ENCODE measurements around the gene DIP2B.

The DIP2B gene

DNA sequence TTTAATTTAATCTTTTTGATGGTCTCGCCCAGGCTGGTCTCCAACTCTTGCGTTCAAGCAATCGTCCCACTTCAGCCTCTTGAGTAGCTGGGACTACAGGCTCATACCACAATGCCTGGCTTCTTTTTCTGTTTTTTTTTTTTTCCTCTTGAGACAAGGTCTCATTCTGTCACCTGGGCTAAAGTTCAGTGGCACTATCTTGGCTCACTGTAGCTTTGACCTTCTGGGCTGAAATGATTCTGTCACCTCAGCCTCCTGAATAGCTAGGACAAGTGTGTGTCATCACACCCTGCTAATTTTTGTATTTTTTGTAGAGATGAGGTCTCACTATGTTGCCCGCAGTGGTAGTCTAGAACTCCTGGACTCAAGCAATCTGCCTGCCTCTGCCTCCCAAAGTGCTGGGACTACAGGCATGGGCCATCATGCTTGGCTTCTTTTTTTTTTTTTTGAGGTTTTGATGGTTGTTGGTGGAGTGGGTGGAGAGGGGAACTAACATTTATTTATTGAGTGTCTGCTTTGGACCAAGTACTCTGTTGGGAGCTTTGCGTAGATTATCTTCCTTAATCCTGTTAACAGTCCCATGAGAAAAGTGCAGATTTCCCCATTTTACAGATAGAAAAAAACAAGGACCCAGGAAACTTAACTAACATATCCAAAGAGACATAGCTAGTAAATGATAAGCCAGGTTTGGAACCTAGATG, 102.0 kb downstream of the DIP2B start:
- in situ Hi-C loops (cut with MboI; ENCODE audit: low sequenced_read_pairs), result no loop called here

DNA sequence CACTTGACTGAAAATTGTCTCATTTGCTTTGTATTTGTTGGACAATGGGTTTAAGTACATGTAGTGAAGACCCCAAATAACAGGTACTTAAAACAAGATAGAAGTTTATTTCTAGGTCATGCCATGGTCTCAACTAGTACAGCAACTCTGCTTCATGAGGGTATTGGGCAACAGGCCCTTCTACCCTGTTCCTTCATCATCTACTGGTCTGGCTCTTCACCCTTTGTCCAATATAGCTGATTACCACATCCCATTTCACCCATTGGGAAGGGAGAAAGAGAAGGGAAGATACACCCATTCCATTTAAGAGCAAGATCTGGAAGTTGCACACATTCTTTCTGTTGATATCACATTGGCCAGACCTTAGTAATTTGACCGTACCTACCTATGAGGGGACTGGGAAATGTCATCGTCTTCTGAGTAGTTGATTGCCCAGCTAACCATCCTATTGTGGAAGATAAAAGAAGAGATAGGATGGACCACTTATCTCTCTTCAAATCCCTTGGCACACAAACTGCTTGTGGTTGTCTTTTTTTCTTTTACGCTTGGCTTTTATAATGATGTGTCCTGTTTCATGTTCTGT, 104.6 kb downstream of the DIP2B start:
- in situ Hi-C loops (cut with MboI; ENCODE audit: low sequenced_read_pairs), result no loop called here

DNA sequence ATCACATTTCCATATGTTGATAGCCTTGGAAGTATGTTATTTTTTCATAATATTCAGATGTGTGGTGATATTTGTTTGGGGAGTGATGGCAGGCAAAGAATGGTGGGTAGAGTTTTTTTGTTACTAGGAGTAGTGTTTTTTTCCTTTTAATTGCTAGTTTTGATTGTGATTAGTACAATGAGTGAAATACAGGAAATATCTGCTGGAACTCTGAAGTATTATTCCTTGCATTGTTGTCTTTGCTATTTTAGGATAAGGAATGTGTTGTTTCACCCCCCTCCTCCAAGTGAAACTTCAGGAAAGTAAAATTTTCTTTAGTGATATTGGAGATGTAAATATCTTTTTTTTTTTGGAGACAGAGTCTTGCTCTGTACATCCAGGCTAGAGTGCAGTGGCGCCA, 105.4 kb downstream of the DIP2B start:
- in situ Hi-C loops (cut with MboI; ENCODE audit: low sequenced_read_pairs), result no loop called here

DNA sequence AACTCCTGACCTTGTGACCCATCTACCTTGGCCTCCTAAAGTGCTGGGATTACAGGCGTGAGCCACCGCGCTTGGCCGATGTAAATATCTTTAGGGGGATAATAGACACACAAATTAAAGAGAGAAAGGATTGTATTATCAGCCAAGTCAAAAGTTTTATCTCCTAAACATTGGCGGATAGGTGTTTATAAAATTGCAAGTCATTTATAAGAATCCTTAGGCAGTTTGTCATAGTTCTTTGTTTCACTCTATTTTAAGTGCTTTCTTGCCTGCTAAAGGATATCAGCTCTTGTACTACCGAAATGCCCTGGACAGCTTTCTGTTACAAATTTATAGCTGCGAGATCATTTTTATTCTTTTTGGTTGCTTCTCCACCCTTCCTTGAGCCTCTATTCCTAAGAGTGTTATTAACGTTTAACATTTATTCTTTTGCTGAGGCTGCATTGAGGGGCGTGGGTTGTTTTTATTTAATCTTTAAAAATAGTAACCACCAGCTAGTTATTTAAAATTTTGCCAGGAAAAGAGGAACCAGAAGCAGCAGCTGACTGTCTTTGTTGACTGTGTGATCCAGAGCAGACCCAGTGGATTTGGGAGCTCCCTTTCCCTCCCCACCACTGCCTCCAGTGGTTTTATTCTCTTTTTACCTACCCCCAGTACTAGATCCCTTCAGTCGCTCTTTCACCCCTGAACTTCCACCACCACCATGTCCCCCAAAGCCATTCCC, 106.4 kb downstream of the DIP2B start:
- in situ Hi-C loops (cut with MboI; ENCODE audit: low sequenced_read_pairs), result no loop called here

DNA sequence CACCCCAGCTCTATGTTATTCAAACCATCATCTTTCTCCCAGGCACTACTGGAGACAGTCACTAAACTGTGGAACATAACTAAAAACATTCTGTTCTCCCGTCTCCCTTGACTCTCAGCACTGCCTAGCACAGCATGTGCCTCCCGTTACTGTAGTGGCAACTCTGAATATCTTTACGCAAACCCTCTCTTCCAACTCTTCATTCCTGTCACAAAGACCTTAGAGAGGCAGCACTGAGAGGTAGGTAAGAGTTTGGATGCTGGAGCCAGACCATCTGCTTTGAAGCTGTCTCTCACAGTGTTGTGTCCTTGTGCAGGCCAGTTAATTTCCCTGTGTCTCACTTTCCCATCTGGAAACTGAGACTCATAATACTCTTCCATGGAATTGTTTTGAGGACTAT, 108.1 kb downstream of the DIP2B start:
- in situ Hi-C loops (cut with MboI; ENCODE audit: low sequenced_read_pairs), result no loop called here

DNA sequence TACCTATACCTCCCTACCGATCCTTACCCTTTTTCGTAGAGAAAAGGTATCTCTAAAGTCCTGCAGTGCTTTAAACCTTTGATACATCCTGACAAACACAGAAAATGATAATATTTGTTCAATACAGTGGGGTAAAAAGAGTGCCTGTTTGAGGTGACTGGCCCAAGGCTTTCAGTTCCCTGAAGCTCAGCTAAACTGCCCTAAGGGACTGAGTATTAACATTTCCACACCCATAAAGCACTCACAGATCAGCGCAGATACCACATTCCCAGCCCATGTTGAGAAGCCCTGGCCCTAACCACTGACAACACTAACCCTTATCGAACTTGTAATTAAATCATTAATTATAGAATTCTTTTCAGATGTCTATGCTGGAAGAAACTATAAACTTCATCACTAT, 108.7 kb downstream of the DIP2B start:
- in situ Hi-C loops (cut with MboI; ENCODE audit: low sequenced_read_pairs), result no loop called here

DNA sequence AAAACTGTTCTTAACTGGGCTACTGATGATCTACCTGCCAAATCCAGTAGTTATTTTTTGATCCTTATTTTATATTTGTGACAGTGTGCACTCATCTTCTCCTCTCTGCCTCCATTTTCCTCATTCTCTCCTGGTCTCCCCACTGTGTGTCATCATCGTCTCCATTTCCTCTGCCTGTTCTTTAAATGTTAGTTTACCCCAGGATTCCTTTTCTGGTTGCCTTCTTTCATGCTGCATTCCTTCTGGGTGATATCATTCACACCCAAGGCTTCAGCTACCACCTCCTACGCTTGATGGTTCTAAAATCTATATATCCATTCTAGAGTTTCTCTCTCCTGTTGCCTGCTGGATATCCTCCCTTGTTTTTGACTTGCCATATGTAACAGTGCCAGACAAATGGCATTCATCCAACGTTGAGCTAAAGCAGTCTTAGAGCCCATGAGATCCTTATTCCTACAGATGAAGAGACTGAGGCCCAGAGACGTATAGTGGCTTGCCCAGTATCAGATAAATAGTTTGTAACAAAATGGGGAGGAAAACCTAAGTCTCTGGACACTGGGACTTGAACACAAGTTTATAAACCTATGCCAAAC, 109.5 kb downstream of the DIP2B start:
- in situ Hi-C loops (cut with MboI; ENCODE audit: low sequenced_read_pairs), result no loop called here

DNA sequence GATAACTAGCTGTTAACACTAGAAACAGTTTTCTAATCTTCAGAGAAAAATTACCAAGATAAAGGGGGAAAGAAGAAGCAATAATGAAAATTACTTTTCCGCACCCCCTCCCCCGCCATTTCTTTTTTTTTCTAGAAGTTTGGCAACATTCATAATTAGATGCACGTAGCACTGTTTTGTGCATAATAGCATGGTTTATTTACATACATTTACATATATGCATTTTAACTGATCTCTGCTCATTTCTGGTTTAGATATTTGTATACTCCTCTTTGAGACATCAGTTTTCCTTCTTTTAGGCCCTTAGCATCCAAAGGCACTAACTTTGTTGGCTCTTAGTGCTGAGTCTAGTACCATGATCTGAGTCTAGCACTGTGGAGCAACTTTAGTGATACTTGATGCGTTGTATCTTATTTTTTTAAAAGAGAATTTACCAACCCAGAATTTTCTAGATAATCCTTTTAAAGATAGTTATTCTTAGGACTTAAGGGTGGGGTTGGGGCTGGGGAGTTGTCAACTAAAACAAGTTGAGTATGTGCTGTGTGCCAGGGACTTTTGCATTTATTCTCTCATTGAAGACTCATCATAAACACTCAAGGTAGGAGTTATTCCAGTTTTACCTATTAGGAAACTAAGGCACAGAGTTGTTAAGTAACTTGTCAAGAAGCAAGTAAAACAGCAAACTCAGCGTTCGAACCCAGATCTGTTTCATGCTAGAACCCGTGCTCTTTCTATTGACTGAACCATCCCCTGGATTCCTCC, 110.5 kb downstream of the DIP2B start:
- in situ Hi-C loops (cut with MboI; ENCODE audit: low sequenced_read_pairs), result no loop called here

DNA sequence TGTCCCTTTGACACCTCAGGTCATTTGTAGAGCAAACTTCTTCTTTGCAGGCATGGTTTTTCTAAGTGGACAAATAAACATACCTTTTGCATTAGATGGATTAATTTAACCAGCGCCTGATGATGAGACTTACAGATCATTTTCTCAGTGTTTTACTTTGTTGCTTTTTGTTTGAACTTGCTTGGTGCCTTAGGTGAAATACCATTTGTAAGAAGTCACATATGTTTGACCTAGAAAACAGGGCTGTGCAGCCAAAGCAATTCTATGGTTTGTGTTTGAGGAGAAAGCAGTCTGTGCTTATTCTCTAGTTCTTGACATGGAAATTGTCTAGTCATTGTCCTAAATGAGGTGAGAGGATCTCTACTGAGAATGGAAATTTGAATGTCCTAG, 111.1 kb downstream of the DIP2B start:
- in situ Hi-C loops (cut with MboI; ENCODE audit: low sequenced_read_pairs), result no loop called here

DNA sequence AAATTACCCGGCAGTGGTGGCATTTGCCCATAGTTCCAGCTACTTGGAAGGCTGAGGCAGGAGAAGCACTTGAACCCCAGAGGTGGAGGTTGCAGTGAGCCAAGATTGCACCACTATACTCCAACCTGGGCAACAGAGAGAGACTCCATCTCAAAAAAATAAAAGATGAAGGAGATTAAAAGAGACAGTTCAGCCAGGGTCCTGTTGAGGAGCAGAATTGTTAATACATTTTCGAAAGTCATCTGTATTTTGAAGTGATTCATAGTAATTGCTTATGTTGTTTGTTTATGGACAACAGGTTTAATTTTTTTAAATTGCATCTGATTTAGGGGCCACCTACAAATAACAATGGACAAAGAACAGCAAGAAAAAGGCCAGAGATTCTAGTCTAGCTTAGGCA, 112.9 kb downstream of the DIP2B start:
- in situ Hi-C loops (cut with MboI; ENCODE audit: low sequenced_read_pairs), result no loop called here

DNA sequence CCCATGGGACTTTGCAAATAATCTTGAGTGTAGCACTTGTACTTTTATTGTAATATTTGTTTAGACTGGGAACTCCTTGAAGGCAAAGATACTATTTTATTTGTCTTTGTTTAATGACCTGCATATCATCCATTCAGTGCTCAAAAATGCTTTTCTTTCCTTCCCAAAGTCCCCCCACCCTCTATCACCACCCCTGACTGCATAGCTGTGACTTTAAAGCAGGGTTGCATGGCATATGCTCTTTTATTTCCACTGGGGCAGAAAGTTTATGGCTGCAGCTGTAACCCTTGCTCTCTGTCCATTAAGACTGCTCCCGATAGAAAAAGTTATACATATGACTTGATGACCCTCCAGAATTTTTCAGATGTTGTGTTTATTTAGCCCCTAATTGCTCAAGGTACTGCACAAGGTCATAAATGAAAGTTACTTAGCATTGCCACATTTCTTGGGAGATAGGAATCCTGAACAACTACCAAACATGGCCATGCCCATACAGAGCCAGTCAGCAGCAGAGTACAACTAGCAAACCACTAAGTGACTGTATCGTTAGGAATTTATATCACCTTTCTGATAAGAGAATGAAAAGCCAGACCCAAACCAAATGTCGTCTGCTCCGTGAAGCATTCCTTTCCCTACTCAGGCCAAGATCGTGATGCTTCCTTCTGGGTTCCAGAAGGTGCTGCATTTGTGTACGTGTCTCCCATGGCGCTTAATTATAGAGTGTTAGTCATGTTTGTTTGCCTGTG, 114.3 kb downstream of the DIP2B start:
- in situ Hi-C loops (cut with MboI; ENCODE audit: low sequenced_read_pairs), result no loop called here

DNA sequence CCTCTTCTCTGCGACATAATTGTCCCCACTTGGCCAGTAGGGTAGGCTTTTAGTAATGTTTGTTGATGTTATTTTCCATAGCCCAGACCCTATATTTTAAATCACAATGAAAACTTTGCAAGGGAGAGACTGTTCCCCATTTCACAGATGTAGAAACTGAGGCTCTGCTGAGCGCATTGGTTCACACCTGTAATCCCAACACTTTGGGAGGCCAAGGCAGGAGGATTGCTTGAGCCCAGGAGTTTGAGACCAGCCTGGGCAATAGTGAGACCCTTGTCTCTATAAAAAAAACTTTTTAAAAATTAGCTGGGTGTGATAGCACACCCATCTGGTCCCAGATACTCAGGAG, 114.8 kb downstream of the DIP2B start:
- in situ Hi-C loops (cut with MboI; ENCODE audit: low sequenced_read_pairs), result no loop called here

DNA sequence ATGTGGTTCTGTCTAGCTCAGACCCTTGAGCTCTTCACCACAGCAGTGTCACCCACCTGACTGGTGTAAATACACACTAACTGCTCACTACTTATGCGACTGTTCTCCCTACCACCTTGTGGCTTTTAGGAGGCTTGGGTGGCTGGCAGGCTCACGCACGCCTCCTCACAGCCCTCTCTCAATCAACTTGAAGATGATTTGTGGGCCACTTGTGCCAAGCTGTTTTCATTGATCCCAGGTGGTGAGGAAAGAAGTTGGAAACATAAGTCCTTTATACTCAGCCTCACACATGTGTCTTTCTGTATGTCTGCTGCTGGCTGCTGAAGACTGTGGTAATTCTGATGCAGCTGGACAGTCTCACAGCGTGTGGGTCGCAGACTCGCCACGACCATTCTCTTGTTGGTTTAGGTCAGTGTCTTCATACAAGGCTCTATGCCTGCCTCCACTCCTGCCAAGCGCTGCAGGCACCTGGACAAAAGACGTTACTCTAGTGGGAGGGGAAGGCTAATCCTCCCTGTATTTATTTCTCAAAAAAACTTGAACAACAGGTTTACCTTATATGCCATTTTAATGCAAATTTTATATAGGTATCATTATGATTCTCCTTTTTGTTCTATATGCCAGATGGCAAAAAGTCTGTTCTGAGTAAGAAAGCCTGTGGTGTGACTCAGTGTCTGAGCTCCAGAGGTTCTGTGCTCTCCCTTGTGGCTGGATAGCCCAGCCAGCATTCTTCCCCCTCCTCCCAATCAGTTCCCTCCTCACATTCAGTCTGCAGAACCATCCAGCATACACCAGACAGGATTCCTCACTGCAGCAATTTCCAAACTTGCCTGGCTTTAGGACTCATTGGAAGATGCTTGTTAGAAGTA, 115.6 kb downstream of the DIP2B start:
- in situ Hi-C loops (cut with MboI; ENCODE audit: low sequenced_read_pairs), result no loop called here

DNA sequence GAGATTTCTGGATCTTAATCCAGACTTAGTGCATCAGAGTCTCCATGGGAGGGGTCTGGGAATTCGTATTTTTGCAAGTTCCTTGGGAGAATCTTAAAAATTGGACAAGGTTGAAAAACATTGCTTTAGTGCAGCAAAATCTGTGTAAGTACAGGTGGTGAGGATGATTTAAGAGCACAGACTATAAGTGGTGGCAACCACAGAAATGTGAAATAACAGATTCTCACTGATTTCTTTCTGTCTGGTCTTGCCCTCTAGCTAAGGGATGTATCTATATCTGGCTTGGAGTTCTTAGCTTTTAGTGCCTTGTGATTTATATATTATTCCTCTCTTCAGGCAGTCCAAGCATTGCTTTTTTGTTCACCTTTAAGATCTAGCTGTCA, 116.2 kb downstream of the DIP2B start:
- in situ Hi-C loops (cut with MboI; ENCODE audit: low sequenced_read_pairs), result no loop called here

DNA sequence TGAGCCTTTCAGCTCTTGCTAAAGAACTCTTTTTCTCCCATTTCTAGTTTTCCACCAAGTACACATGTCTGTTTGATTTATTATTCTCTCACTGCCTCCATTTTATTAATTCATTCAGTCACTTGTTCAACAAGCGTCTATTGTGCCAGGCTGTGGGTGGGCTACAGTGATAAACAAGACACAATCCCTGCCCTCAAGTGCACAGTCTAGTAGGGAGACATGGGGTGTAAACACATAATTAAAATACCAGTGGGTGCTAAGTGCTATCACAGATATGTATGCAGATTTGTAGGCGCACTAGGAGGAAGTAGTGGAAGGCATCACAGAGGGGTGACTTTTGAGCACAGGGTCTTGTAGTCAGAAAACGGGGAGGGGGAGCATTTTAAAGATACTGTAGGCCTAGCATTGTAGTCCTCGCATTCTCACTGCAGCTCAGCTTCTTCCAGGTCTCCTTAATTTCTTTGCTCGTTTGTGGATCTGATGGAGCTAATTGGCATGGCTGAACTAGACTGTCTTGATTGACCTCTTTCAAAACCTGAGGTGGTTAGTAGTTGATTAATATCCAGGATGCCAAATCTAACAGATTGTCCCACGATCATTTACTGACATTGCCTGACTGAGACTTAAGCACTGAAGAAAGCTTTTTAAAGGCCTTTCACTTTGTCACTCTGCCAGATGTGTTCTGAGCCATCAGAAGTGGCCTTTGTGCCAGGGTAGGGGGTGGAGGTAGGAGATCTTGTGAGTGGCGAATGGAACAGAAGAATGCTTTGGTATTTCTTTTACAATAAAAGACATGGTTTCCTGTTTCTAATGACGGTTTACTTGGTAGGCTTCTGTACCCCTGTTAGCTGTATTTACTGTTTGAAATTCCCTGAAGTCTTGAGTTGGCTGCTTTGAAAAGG, 116.9 kb downstream of the DIP2B start:
- in situ Hi-C loops (cut with MboI; ENCODE audit: low sequenced_read_pairs), result no loop called here

DNA sequence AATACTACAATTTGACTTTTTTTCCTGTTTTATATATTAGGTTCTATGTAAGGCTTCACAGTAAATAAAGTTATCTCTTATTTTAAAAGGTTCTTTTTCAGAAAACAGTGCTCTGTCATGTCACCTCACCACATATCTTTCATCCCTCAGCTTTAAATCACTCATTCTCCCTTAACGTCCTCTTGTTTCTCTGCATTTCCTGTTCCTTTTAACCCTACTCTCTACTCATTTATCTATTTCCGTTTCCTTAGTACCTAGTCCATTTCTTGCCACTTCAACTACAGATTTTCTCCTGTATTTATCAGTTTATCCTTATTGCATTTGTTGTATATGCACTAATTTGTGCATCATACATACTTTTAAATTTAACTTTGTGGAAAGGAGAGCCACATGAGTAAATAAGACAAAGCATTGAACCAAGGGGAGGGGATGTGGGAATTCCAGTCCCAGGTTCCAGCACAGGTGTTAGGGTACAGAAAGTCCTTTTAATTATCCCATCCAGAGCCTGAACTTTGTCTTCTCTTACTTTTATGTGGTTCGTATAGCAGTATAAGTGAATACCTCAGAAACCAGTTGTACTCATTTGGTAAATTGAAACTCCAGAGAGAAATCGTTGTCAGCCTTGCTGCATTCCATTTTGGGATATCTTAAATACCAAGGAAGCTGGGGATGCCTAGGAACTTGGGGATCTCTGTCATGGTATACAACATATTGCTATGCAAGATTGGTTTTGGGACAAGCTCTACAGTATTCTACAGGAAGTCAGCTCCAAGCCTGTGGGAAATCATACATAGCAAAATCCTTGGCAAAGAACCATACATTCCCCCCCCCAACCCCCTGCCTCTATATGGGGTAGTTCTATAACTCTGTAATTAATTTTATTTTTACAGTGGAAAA, 120.5 kb downstream of the DIP2B start:
- in situ Hi-C loops (cut with MboI; ENCODE audit: low sequenced_read_pairs), result no loop called here

DNA sequence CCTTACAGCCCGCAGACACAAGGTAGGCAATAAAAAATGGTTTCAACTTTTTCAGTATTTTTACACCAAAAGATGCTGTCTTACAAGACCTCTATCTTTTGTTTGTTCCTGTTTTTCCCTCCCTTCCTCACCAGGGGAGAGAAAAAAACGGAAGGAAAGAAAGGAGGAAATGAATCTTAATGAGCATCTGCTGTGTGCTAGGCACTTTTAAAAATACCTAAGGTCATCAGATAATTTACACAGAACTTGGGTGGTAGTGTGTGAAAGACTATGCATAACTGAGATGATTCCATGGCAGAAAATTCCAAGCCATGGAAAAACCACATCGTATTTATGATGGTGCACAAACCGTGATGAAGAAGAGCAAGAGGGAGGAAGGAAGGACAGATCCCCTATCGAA, 121.2 kb downstream of the DIP2B start:
- in situ Hi-C loops (cut with MboI; ENCODE audit: low sequenced_read_pairs), result no loop called here

DNA sequence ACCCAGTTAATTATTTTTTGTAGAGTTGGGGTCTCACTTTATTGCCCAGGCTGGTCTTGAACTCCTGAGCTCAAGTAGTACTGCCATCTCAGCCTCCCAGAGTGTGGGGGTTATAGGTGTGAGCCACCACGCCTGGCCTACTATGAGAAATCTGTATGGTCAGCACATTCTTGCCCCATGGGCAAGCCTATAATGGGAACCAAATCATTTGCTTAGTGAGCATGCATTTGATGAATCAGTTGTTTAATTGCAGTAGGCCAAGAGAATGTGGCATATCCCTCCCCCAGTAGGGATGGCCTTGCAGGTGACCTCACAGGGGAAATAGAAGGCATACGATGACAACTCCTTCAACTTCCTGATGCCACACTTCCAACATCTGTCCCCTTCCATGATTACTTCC, 122.7 kb downstream of the DIP2B start:
- in situ Hi-C loops (cut with MboI; ENCODE audit: low sequenced_read_pairs), result no loop called here
